SK-N-SH treated with all-trans-retinoic acid at 6 μM for 48 hours (cell line): ENCODE results near the gene FBXO24.

Experiments
- ATAC-seq: fragments of 200-7000 bp; cut with Tn5 transposase; 3 replicates; pipeline ENCODE4 v1.9.1; 2020; ENCODE audit warnings: mild to moderate bottlenecking, moderate library complexity
- ARNTL ChIP-seq: fragments of 450-650 bp; formaldehyde crosslinking; IDR thresholded peaks from 2 replicates; pipeline ENCODE4 v1.5.0; 2020; ENCODE audit warnings: low read depth, mild to moderate bottlenecking, moderate library complexity, borderline replicate concordance
- CREB5 ChIP-seq: fragments of 250-450 bp; sonication (Bioruptor Pico); IDR thresholded peaks from 2 replicates; pipeline ENCODE4 v1.5.1; 2020; ENCODE audit warnings: low read depth, mild to moderate bottlenecking, moderate library complexity
- CSDC2 ChIP-seq: fragments of 250-450 bp; sonication (Bioruptor Pico); IDR thresholded peaks from 2 replicates; pipeline ENCODE4 v1.5.0; 2020; ENCODE audit warnings: mild to moderate bottlenecking, moderate library complexity
- ESRRG ChIP-seq: fragments of 250-450 bp; sonication (Bioruptor Pico); IDR thresholded peaks from 2 replicates; pipeline ENCODE4 v1.6.1; 2021; ENCODE audit warnings: mild to moderate bottlenecking
- GLIS3 ChIP-seq: fragments of 250-450 bp; sonication (Bioruptor Pico); IDR thresholded peaks from 2 replicates; pipeline ENCODE4 v1.5.0; 2020; ENCODE audit warnings: mild to moderate bottlenecking, moderate library complexity
- ISL1 ChIP-seq: fragments of 250-450 bp; sonication (Bioruptor Pico); IDR thresholded peaks from 2 replicates; pipeline ENCODE4 v2.1.2; 2022; ENCODE audit warnings: mild to moderate bottlenecking, moderate library complexity
- PATZ1 ChIP-seq: fragments of 250-450 bp; sonication (Bioruptor Pico); IDR thresholded peaks from 2 replicates; pipeline ENCODE4 v1.8.0; 2020; ENCODE audit warnings: mild to moderate bottlenecking, moderate library complexity, borderline replicate concordance
- POU6F1 ChIP-seq: fragments of 250-450 bp; sonication (Bioruptor Pico); IDR thresholded peaks from 2 replicates; pipeline ENCODE4 v1.8.0; 2021; ENCODE audit warnings: low read depth, mild to moderate bottlenecking, moderate library complexity, borderline replicate concordance
- PPARA ChIP-seq: fragments of 250-450 bp; sonication (Bioruptor Pico); IDR thresholded peaks from 2 replicates; pipeline ENCODE4 v1.5.0; 2020; ENCODE audit warnings: mild to moderate bottlenecking, borderline replicate concordance
- RARB ChIP-seq: fragments of 250-450 bp; sonication (Bioruptor Pico); IDR thresholded peaks from 2 replicates; pipeline ENCODE4 v1.8.0; 2021; ENCODE audit warnings: mild to moderate bottlenecking, moderate library complexity
- SNAI2 ChIP-seq: fragments of 250-450 bp; sonication (Bioruptor Pico); IDR thresholded peaks from 2 replicates; pipeline ENCODE4 v1.5.0; 2020; ENCODE audit warnings: mild to moderate bottlenecking, moderate library complexity
- TCF4 ChIP-seq: fragments of 250-450 bp; sonication (Bioruptor Pico); IDR thresholded peaks from 2 replicates; pipeline ENCODE4 v1.8.0; 2021; ENCODE audit warnings: mild to moderate bottlenecking, moderate library complexity, borderline replicate concordance
- TOX ChIP-seq: fragments of 250-450 bp; sonication (Bioruptor Pico); IDR thresholded peaks from 2 replicates; pipeline ENCODE4 v1.8.0; 2021; ENCODE audit warnings: mild to moderate bottlenecking, moderate library complexity, borderline replicate concordance
- TSHZ2 ChIP-seq: fragments of 250-450 bp; sonication (Bioruptor Pico); IDR thresholded peaks from 2 replicates; pipeline ENCODE4 v1.5.0; 2020; ENCODE audit warnings: mild to moderate bottlenecking, moderate library complexity
- ZC3H10 ChIP-seq: fragments of 250-450 bp; sonication (Bioruptor Pico); IDR thresholded peaks from 2 replicates; pipeline ENCODE4 v1.5.1; 2021; ENCODE audit warnings: mild to moderate bottlenecking, moderate library complexity
- ZFP3 ChIP-seq: fragments of 250-450 bp; sonication (Bioruptor Pico); IDR thresholded peaks from 2 replicates; pipeline ENCODE4 v1.5.0; 2020; ENCODE audit warnings: mild to moderate bottlenecking, moderate library complexity
- ZFP30 ChIP-seq: fragments of 450-650 bp; formaldehyde crosslinking; IDR thresholded peaks from 2 replicates; pipeline ENCODE4 v1.5.0; 2022; ENCODE audit warnings: mild to moderate bottlenecking, moderate library complexity
- ZNF565 ChIP-seq: fragments of 450-650 bp; formaldehyde crosslinking; conservative IDR thresholded peaks from 2 replicates; pipeline ENCODE4 v1.5.0; 2020; ENCODE audit warnings: low read depth, mild to moderate bottlenecking, moderate library complexity
- ZNF70 ChIP-seq: fragments of 450-650 bp; formaldehyde crosslinking; IDR thresholded peaks from 2 replicates; pipeline ENCODE4 v1.5.0; 2020; ENCODE audit warnings: mild to moderate bottlenecking, moderate library complexity
- ZNF8 ChIP-seq: fragments of 450-650 bp; formaldehyde crosslinking; IDR thresholded peaks from 2 replicates; pipeline ENCODE4 v1.5.0; 2020; ENCODE audit warnings: mild to moderate bottlenecking, moderate library complexity

Gene FBXO24

GRCh38 chr7:100576384-100576993, 9.6 kb upstream of the FBXO24 start:
- TF ChIP-seq ZFP3 (CRISPR knock-in tag) (no peak), ZNF70 (CRISPR knock-in tag) (no peak), TCF4 (CRISPR knock-in tag) (no peak), ZFP30 (CRISPR knock-in tag) (no peak), ESRRG (CRISPR knock-in tag) (no peak), TSHZ2 (CRISPR knock-in tag) (no peak), RARB (CRISPR knock-in tag) (no peak), ZNF565 (no peak), CSDC2 (no peak), ZNF8 (CRISPR knock-in tag) (no peak), TOX (CRISPR knock-in tag) (no peak), GLIS3 (CRISPR knock-in tag) (no peak), ISL1 (CRISPR knock-in tag) (no peak), PATZ1 (CRISPR knock-in tag) (no peak), ARNTL (CRISPR knock-in tag) (no peak)

GRCh38 chr7:100577103-100577502, 9.0 kb upstream of the FBXO24 start:
- no peak for ATAC-seq
- TF ChIP-seq PPARA (CRISPR knock-in tag) (no peak), ISL1 (CRISPR knock-in tag) (no peak), ZNF565 (no peak), ARNTL (CRISPR knock-in tag) (no peak), CSDC2 (no peak)

More at GRCh38 chr7:100576384-100576993, 9.6 kb upstream of the FBXO24 start:
- ATAC-seq, result no peak

GRCh38 chr7:100577507-100577906, 8.6 kb upstream of the FBXO24 start:
- TF ChIP-seq POU6F1, result no peak
- no peak for TF ChIP-seq ZNF8 (CRISPR knock-in tag)
- no peak for TF ChIP-seq CSDC2
- TF ChIP-seq RARB (CRISPR knock-in tag), result no peak
- no peak for TF ChIP-seq ZFP30 (CRISPR knock-in tag)
- no peak for TF ChIP-seq CREB5 (CRISPR knock-in tag)
- no peak for TF ChIP-seq SNAI2 (CRISPR knock-in tag)
- no peak for TF ChIP-seq PATZ1 (CRISPR knock-in tag)
- no peak for TF ChIP-seq ZC3H10 (CRISPR knock-in tag)
- TF ChIP-seq, all 23 proteins: peak for 0
- ATAC-seq, result no peak
